Measurements from ENCODE around the gene CERS6.
"Not testable (repeated sequence)": the region's sequence is repeated elsewhere in the genome, so short reads cannot be mapped to it uniquely, and the experiment has no call there.

The CERS6 gene

GRCh38 chr2:168502852-168503251 is 46.8 kb downstream of the CERS6 start:
- not testable (repeated sequence) for DNase-seq

GRCh38 chr2:168503901-168504300 is 47.8 kb downstream of the CERS6 start:
- no peak for DNase-seq

GRCh38 chr2:168504323-168504722 is 48.3 kb downstream of the CERS6 start:
- DNase-seq = no peak

GRCh38 chr2:168510125-168510756 is 54.2 kb downstream of the CERS6 start:
- no peak for DNase-seq

- no peak for DNase-seq
Observed at GRCh38 chr2:168514692-168515091, 58.6 kb downstream of the CERS6 start.

- DNase-seq = no peak
Observed at GRCh38 chr2:168515502-168515901, 59.4 kb downstream of the CERS6 start.

- no peak for DNase-seq
Observed at GRCh38 chr2:168517816-168518215, 61.7 kb downstream of the CERS6 start.

- DNase-seq = no peak
Observed at GRCh38 chr2:168518555-168519066, 62.5 kb downstream of the CERS6 start.

- DNase-seq = no peak
Observed at GRCh38 chr2:168519534-168520308, 63.6 kb downstream of the CERS6 start.

- DNase-seq = no peak
Observed at GRCh38 chr2:168521053-168521741, 65.1 kb downstream of the CERS6 start.

GRCh38 chr2:168522446-168522845 is 66.4 kb downstream of the CERS6 start:
- DNase-seq = no peak

GRCh38 chr2:168524005-168524404 is 67.9 kb downstream of the CERS6 start:
- no peak for DNase-seq

GRCh38 chr2:168525020-168525419 is 68.9 kb downstream of the CERS6 start:
- DNase-seq = no peak

- no peak for DNase-seq
Observed at GRCh38 chr2:168525716-168526446, 69.8 kb downstream of the CERS6 start.

GRCh38 chr2:168526641-168527040 is 70.6 kb downstream of the CERS6 start:
- DNase-seq = no peak

GRCh38 chr2:168528016-168528415 is 71.9 kb downstream of the CERS6 start:
- DNase-seq = no peak

GRCh38 chr2:168528469-168528868 is 72.4 kb downstream of the CERS6 start:
- DNase-seq = no peak

- no peak for DNase-seq
Observed at GRCh38 chr2:168529054-168529833, 73.2 kb downstream of the CERS6 start.

GRCh38 chr2:168529900-168530561 is 74.0 kb downstream of the CERS6 start:
- no peak for DNase-seq

GRCh38 chr2:168530982-168531622 is 75.0 kb downstream of the CERS6 start:
- no peak for DNase-seq

GRCh38 chr2:168534926-168535325 is 78.9 kb downstream of the CERS6 start:
- DNase-seq = no peak
